HL-60 (cell line): Measurements from ENCODE around the gene GDPD5.

Source experiments
- POLR2AphosphoS5 ChIP-seq: IDR thresholded peaks from 2 replicates; pipeline ENCODE4 v1.6.1; 2012; ENCODE audit warnings: low read depth
- TF ChIP-seq, protein P1 (sequence below): IDR thresholded peaks from one replicate; pipeline ENCODE4 v1.5.1; 2011; ENCODE audit warnings: low read length, control low read depth, inconsistent platforms; ENCODE audit not compliant: insufficient read depth
- TF ChIP-seq, protein P2 (sequence below): IDR thresholded peaks from 2 replicates; pipeline ENCODE4 v1.6.1; 2012; ENCODE audit warnings: low read depth; ENCODE audit not compliant: insufficient replicate concordance

DNA sequence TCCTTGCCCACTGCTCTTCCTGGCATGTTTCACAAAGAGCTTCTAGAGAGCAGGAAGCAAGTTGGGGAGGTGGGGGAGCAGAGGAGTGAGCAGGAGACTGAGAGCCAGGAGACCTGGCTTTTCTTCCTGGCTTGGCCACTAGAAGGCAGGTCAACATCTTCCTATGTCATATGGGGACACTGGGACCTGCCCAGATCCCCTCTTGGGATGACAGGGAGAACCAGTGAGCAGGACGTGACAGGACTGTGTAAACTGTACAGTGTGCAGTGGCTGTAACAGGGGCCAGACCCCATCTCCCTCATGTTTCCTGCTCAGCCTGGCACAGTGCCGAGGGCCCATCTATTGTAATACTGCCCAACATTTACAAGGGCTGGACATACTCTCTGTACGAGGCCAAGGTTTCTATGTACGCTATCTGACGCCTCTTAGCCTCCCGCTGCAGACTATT is 29.4 kb downstream of the GDPD5 start:
- no peak for TF ChIP-seq POLR2AphosphoS5
- TF ChIP-seq, protein P1, sequence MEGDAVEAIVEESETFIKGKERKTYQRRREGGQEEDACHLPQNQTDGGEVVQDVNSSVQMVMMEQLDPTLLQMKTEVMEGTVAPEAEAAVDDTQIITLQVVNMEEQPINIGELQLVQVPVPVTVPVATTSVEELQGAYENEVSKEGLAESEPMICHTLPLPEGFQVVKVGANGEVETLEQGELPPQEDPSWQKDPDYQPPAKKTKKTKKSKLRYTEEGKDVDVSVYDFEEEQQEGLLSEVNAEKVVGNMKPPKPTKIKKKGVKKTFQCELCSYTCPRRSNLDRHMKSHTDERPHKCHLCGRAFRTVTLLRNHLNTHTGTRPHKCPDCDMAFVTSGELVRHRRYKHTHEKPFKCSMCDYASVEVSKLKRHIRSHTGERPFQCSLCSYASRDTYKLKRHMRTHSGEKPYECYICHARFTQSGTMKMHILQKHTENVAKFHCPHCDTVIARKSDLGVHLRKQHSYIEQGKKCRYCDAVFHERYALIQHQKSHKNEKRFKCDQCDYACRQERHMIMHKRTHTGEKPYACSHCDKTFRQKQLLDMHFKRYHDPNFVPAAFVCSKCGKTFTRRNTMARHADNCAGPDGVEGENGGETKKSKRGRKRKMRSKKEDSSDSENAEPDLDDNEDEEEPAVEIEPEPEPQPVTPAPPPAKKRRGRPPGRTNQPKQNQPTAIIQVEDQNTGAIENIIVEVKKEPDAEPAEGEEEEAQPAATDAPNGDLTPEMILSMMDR: no peak
- TF ChIP-seq, protein P2, sequence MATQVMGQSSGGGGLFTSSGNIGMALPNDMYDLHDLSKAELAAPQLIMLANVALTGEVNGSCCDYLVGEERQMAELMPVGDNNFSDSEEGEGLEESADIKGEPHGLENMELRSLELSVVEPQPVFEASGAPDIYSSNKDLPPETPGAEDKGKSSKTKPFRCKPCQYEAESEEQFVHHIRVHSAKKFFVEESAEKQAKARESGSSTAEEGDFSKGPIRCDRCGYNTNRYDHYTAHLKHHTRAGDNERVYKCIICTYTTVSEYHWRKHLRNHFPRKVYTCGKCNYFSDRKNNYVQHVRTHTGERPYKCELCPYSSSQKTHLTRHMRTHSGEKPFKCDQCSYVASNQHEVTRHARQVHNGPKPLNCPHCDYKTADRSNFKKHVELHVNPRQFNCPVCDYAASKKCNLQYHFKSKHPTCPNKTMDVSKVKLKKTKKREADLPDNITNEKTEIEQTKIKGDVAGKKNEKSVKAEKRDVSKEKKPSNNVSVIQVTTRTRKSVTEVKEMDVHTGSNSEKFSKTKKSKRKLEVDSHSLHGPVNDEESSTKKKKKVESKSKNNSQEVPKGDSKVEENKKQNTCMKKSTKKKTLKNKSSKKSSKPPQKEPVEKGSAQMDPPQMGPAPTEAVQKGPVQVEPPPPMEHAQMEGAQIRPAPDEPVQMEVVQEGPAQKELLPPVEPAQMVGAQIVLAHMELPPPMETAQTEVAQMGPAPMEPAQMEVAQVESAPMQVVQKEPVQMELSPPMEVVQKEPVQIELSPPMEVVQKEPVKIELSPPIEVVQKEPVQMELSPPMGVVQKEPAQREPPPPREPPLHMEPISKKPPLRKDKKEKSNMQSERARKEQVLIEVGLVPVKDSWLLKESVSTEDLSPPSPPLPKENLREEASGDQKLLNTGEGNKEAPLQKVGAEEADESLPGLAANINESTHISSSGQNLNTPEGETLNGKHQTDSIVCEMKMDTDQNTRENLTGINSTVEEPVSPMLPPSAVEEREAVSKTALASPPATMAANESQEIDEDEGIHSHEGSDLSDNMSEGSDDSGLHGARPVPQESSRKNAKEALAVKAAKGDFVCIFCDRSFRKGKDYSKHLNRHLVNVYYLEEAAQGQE: no peak
